ENCODE results near the gene GDF11.
"Not testable (repeated sequence)": the region's sequence is repeated elsewhere in the genome, so short reads cannot be mapped to it uniquely, and the experiment has no call there.

GDF11 gene

DNA sequence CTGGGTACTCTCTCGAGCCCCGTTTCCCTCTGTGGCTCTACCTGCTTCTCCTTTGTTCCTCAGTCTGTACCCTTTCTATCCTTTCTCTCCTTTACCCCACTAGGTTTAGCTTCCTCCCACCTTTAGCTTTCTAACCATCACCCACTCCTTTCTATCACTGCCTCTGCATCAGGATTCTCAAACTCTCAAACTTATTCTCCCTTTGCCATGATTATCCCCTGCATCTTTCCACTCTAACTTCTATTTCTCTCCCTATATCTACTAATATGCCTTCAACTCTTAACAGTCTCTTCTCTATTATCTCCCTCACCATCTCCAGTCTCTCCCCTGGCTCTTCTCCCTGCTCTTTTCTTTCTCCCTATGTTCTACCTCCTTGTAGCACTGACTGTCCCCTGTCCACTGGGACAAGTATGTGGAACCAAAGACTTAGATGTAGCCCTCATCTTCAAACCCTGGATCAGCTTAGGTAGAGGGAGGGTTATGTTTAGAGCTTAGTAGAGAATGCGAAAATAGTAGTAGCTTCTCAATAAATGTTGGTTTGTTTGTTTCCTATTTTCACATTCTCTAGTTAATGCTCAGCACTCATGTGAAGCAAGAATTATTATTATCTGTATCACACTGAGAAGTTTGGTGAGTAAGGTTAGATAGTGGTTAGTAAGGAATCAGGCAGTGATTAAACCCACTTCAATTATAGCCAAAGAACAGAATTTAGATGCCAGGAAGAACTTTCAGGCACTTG, 3.4 kb downstream of the GDF11 start:
- TF ChIP-seq CTCF (IDR thresholded peaks at IDR 0.05; ENCODE audit: insufficient read depth, low read depth, low read length, missing control alignments) = no peak
- DNase-seq (ENCODE audit: low read depth) = no peak
- no peak overlapping the region for H3K4me3 ChIP-seq (ENCODE audit: low read length)

DNA sequence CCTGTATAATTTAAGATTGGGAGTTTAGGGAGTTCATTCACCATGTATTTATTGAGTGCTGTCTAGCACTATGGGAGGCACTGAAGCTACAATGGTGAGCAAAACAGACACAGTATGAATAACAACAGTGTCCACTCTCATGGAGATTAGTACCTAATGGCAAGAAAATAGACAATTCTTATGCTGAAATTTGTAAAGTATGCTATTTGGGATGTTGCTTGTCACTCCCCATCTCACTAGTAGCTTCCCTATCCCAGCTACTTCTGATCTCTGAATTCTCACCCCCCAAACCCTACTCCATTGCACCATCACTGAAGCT, 4.0 kb downstream of the GDF11 start:
- H3K4me3 ChIP-seq (ENCODE audit: low read length) = no peak overlapping the region
- no peak for DNase-seq (ENCODE audit: low read depth)
- no peak for TF ChIP-seq CTCF (IDR thresholded peaks at IDR 0.05; ENCODE audit: insufficient read depth, low read depth, low read length, missing control alignments)

DNA sequence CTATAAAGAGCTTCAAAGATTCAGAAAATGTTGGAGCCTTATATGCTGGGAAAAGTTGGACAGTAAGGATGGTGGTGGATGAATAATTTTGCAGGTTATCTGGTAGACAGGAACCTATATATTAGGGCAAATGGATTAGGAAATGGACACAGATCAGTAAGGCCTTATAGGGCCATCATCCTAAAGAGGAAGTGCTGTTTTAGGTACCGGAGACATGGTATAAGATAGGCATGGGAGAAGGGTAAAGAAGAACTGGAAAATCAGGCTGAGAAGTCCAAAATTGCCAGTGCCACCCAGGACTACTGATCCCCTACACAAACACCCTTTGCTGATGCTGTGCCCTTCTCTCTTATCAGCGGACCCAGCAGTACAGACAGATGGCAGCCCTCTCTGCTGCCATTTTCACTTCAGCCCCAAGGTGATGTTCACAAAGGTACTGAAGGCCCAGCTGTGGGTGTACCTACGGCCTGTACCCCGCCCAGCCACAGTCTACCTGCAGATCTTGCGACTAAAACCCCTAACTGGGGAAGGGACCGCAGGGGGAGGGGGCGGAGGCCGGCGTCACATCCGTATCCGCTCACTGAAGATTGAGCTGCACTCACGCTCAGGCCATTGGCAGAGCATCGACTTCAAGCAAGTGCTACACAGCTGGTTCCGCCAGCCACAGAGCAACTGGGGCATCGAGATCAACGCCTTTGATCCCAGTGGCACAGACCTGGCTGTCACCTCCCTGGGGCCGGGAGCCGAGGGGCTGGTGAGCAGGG, 5.5 kb downstream of the GDF11 start:
- H3K4me3 ChIP-seq (ENCODE audit: low read length) = no peak overlapping the region
- DNase-seq (ENCODE audit: low read depth) = no peak
- no peak for TF ChIP-seq CTCF (IDR thresholded peaks at IDR 0.05; ENCODE audit: insufficient read depth, low read depth, low read length, missing control alignments)

DNA sequence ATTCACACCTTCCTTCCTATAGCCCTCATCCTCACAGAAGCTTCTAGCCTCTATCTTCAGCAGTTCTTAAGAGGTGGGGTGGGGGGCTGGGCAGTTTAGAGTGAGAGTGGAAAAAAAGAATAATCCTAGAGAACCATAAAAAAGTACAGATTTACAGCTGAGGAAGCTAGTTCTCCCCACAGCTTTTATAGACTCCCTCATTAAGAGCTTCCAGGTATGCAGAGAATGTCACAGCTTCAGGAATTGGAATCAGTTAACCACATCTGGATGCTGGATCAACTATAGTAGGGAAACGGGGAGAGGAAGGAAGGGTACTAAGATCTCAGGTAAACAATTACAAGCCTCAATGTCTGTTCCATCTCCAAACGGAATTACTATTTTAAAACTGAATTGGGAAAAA, 12.3 kb downstream of the GDF11 start:
- no peak overlapping the region for H3K4me3 ChIP-seq (ENCODE audit: low read length)
- TF ChIP-seq CTCF (IDR thresholded peaks at IDR 0.05; ENCODE audit: insufficient read depth, low read depth, low read length, missing control alignments) = no peak
- DNase-seq (ENCODE audit: low read depth) = no peak

GRCh38 chr12:55757701-55758100, 14.8 kb downstream of the GDF11 start:
- TF ChIP-seq CTCF (IDR thresholded peaks at IDR 0.05; ENCODE audit: insufficient read depth, low read depth, low read length, missing control alignments) = no peak
- no peak for DNase-seq (ENCODE audit: low read depth)
- H3K4me3 ChIP-seq (ENCODE audit: low read length) = no peak overlapping the region

- not testable (repeated sequence) for H3K4me3 ChIP-seq (ENCODE audit: low read length); DNase-seq (ENCODE audit: low read depth)
Observed at GRCh38 chr12:55758575-55758974, 15.7 kb downstream of the GDF11 start.

DNA sequence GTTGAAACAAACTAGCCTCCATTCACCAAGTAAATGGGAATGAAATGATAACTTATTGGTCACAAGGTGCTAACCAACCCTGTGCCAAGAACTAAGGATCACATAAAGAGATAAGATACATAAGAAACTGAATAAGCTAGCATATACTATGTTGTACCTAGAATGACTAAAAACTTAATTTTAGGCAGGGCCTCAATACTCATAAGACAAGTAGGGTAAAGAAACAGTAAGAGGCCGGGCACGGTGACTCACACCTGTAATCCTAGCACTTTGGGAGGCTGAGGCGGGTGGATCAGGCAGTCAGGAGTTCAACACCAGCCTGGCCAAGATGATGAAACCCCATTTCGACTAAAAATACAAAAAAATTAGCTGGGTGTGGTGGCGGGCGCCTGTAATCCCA, 17.7 kb downstream of the GDF11 start:
- H3K4me3 ChIP-seq (ENCODE audit: low read length) = no peak overlapping the region
- no peak for TF ChIP-seq CTCF (IDR thresholded peaks at IDR 0.05; ENCODE audit: insufficient read depth, low read depth, low read length, missing control alignments)
- no peak for DNase-seq (ENCODE audit: low read depth)
